NCI-H345 (cell line): ENCODE results near the gene ADAMTSL1.
"Not testable (repeated sequence)": the region's sequence is repeated elsewhere in the genome, so short reads cannot be mapped to it uniquely, and the experiment has no call there.

Experiments used
- DNase-seq: peaks from one replicate; lab custom pipeline; 2025; lab: John Stamatoyannopoulos, UW

ADAMTSL1 gene

GRCh38 chr9:18906656-18907395 is 432.9 kb downstream of the ADAMTSL1 start:
- no peak for DNase-seq

- no peak for DNase-seq
Measured at GRCh38 chr9:18907927-18908625, 434.1 kb downstream of the ADAMTSL1 start.

- DNase-seq, result no peak
Measured at GRCh38 chr9:18909140-18910018, 435.4 kb downstream of the ADAMTSL1 start.

- DNase-seq, result no peak
Measured at GRCh38 chr9:18910435-18910834, 436.5 kb downstream of the ADAMTSL1 start.

- DNase-seq, result peak; percentile 84
Measured at GRCh38 chr9:18910916-18911315, 437.0 kb downstream of the ADAMTSL1 start.

GRCh38 chr9:18911714-18912342 is 437.9 kb downstream of the ADAMTSL1 start:
- no peak for DNase-seq

GRCh38 chr9:18920141-18921084 is 446.5 kb downstream of the ADAMTSL1 start:
- no peak for DNase-seq

- DNase-seq, result no peak
Measured at GRCh38 chr9:18921366-18922075, 447.6 kb downstream of the ADAMTSL1 start.

GRCh38 chr9:18922161-18922885 is 448.4 kb downstream of the ADAMTSL1 start:
- no peak for DNase-seq

GRCh38 chr9:18923167-18923566 is 449.2 kb downstream of the ADAMTSL1 start:
- peak; percentile 11 for DNase-seq

- no peak for DNase-seq
Measured at GRCh38 chr9:18923671-18924430, 449.9 kb downstream of the ADAMTSL1 start.

GRCh38 chr9:18925880-18926279 is 451.9 kb downstream of the ADAMTSL1 start:
- DNase-seq, result no peak

GRCh38 chr9:18926513-18926912 is 452.6 kb downstream of the ADAMTSL1 start:
- no peak for DNase-seq

GRCh38 chr9:18928711-18929110 is 454.8 kb downstream of the ADAMTSL1 start:
- DNase-seq, result no peak

GRCh38 chr9:18930611-18931010 is 456.7 kb downstream of the ADAMTSL1 start:
- DNase-seq, result not testable (repeated sequence)

GRCh38 chr9:18935541-18935940 is 461.6 kb downstream of the ADAMTSL1 start:
- DNase-seq, result no peak

- DNase-seq, result no peak
Measured at GRCh38 chr9:18936094-18936871, 462.3 kb downstream of the ADAMTSL1 start.

- DNase-seq, result no peak
Measured at GRCh38 chr9:18939943-18940342, 466.0 kb downstream of the ADAMTSL1 start.
